HEK293 (cell line): Measurements from ENCODE around the gene PPP1R12C.
A peak's percentile ranks its signal among the peaks of the same experiment; 100 is the strongest.

Experiments
- MZF1 ChIP-seq: fragments of 450-650 bp; formaldehyde crosslinking; IDR thresholded peaks from 2 replicates; pipeline ENCODE4 v1.5.1; 2017; ENCODE audit warnings: missing biosample characterization, missing genetic modification characterization, borderline replicate concordance
- PRDM10 ChIP-seq: fragments of 450-650 bp; formaldehyde crosslinking; IDR thresholded peaks from 2 replicates; pipeline ENCODE4 v1.5.1; 2016; ENCODE audit warnings: missing biosample characterization, missing genetic modification characterization
- PRDM2 ChIP-seq: fragments of 450-650 bp; formaldehyde crosslinking; IDR thresholded peaks from 2 replicates; pipeline ENCODE4 v1.5.1; 2016; ENCODE audit warnings: missing biosample characterization, missing genetic modification characterization, borderline replicate concordance
- RBAK ChIP-seq: fragments of 450-650 bp; formaldehyde crosslinking; IDR thresholded peaks from 2 replicates; pipeline ENCODE4 v1.5.1; 2016; ENCODE audit warnings: missing biosample characterization, missing genetic modification characterization
- TCF7L2 ChIP-seq: IDR thresholded peaks from 2 replicates; pipeline ENCODE4 v1.6.1; 2011; ENCODE audit warnings: low read depth, mild to moderate bottlenecking, inconsistent platforms, low read length, moderate library complexity, borderline replicate concordance
- TRIM28 ChIP-seq: IDR thresholded peaks from 2 replicates; pipeline ENCODE4 v1.6.1; 2011; ENCODE audit warnings: low read length, control low read depth, borderline replicate concordance
- YY2 ChIP-seq: fragments of 450-650 bp; formaldehyde crosslinking; IDR thresholded peaks from 2 replicates; pipeline ENCODE4 v1.5.1; 2016; ENCODE audit warnings: missing biosample characterization, missing genetic modification characterization
- ZBTB10 ChIP-seq: fragments of 450-650 bp; formaldehyde crosslinking; IDR thresholded peaks from 2 replicates; pipeline ENCODE4 v1.5.1; 2016; ENCODE audit warnings: missing biosample characterization, missing genetic modification characterization
- ZBTB20 ChIP-seq: fragments of 450-650 bp; formaldehyde crosslinking; IDR thresholded peaks from 2 replicates; pipeline ENCODE4 v1.5.1; 2016; ENCODE audit warnings: missing biosample characterization, missing genetic modification characterization
- ZBTB8A ChIP-seq: fragments of 450-650 bp; formaldehyde crosslinking; IDR thresholded peaks from 2 replicates; pipeline ENCODE4 v1.5.1; 2016; ENCODE audit warnings: missing biosample characterization, missing genetic modification characterization
- ZFHX2 ChIP-seq: fragments of 450-650 bp; formaldehyde crosslinking; conservative IDR thresholded peaks from 2 replicates; pipeline ENCODE4 v1.5.1; 2016; ENCODE audit warnings: missing biosample characterization, missing genetic modification characterization
- ZFP3 ChIP-seq: fragments of 450-650 bp; formaldehyde crosslinking; IDR thresholded peaks from 2 replicates; pipeline ENCODE4 v1.5.1; 2016; ENCODE audit warnings: low read depth, missing biosample characterization, missing genetic modification characterization
- ZNF10 ChIP-seq: fragments of 450-650 bp; formaldehyde crosslinking; IDR thresholded peaks from 2 replicates; pipeline ENCODE4 v1.5.1; 2017; ENCODE audit warnings: missing biosample characterization, missing genetic modification characterization
- ZNF121 ChIP-seq: fragments of 450-650 bp; formaldehyde crosslinking; IDR thresholded peaks from 2 replicates; pipeline ENCODE4 v1.5.1; 2016; ENCODE audit warnings: missing biosample characterization, missing genetic modification characterization
- ZNF132 ChIP-seq: fragments of 450-650 bp; formaldehyde crosslinking; IDR thresholded peaks from 2 replicates; pipeline ENCODE4 v1.5.1; 2017; ENCODE audit warnings: missing biosample characterization, missing genetic modification characterization, borderline replicate concordance
- ZNF175 ChIP-seq: fragments of 450-650 bp; formaldehyde crosslinking; IDR thresholded peaks from 2 replicates; pipeline ENCODE4 v1.5.1; 2016; ENCODE audit warnings: missing biosample characterization, missing genetic modification characterization
- ZNF184 ChIP-seq: fragments of 450-650 bp; IDR thresholded peaks from 2 replicates; pipeline ENCODE4 v1.5.1; 2018; ENCODE audit warnings: missing biosample characterization, mild to moderate bottlenecking, missing genetic modification characterization
- ZNF341 ChIP-seq: fragments of 450-650 bp; formaldehyde crosslinking; IDR thresholded peaks from 2 replicates; pipeline ENCODE4; 2016; ENCODE audit warnings: low read depth, missing biosample characterization, missing genetic modification characterization
- ZNF423 ChIP-seq: fragments of 450-650 bp; formaldehyde crosslinking; IDR thresholded peaks from 2 replicates; pipeline ENCODE4 v1.5.1; 2016; ENCODE audit warnings: missing biosample characterization, missing genetic modification characterization
- ZNF473 ChIP-seq: fragments of 450-650 bp; formaldehyde crosslinking; IDR thresholded peaks from 2 replicates; pipeline ENCODE4 v1.5.1; 2017; ENCODE audit warnings: missing biosample characterization, missing genetic modification characterization
- ZNF48 ChIP-seq: fragments of 450-650 bp; formaldehyde crosslinking; IDR thresholded peaks from 2 replicates; pipeline ENCODE4 v1.5.1; 2016; ENCODE audit warnings: missing biosample characterization, missing genetic modification characterization
- ZNF501 ChIP-seq: fragments of 450-650 bp; formaldehyde crosslinking; IDR thresholded peaks from 2 replicates; pipeline ENCODE4 v1.5.1; 2016; ENCODE audit warnings: missing biosample characterization, missing genetic modification characterization
- ZNF580 ChIP-seq: fragments of 450-650 bp; formaldehyde crosslinking; IDR thresholded peaks from 2 replicates; pipeline ENCODE4 v1.5.1; 2016; ENCODE audit warnings: missing biosample characterization, missing genetic modification characterization
- ZNF585B ChIP-seq: fragments of 450-650 bp; formaldehyde crosslinking; IDR thresholded peaks from 2 replicates; pipeline ENCODE4 v1.5.1; 2016; ENCODE audit warnings: missing biosample characterization, missing genetic modification characterization
- ZNF610 ChIP-seq: fragments of 450-650 bp; formaldehyde crosslinking; IDR thresholded peaks from 2 replicates; pipeline ENCODE4 v1.5.1; 2016; ENCODE audit warnings: missing biosample characterization, missing genetic modification characterization, borderline replicate concordance
- ZNF629 ChIP-seq: fragments of 450-650 bp; formaldehyde crosslinking; IDR thresholded peaks from 2 replicates; pipeline ENCODE4 v1.5.1; 2017; ENCODE audit warnings: missing biosample characterization, missing genetic modification characterization
- ZNF654 ChIP-seq: fragments of 450-650 bp; formaldehyde crosslinking; IDR thresholded peaks from 2 replicates; pipeline ENCODE4 v1.5.1; 2016; ENCODE audit warnings: low read depth, missing biosample characterization, missing genetic modification characterization
- ZNF664 ChIP-seq: fragments of 450-650 bp; formaldehyde crosslinking; IDR thresholded peaks from 2 replicates; pipeline ENCODE4 v1.5.1; 2016; ENCODE audit warnings: missing biosample characterization, missing genetic modification characterization
- ZNF791 ChIP-seq: fragments of 450-650 bp; formaldehyde crosslinking; IDR thresholded peaks from 2 replicates; pipeline ENCODE4 v1.5.1; 2016; ENCODE audit warnings: missing biosample characterization, missing genetic modification characterization

The PPP1R12C gene

GRCh38 chr19:55117663-55118391 lies 390 bp upstream of the PPP1R12C start (continued):
- TF ChIP-seq RBAK (tag by site-specific recombination) (no peak), ZNF473 (tag by site-specific recombination) (no peak), ZNF132 (tag by site-specific recombination) (no peak), YY2 (peak; percentile 61), ZNF585B (tag by site-specific recombination) (no peak), ZNF175 (tag by site-specific recombination) (no peak), TRIM28 (no peak), ZFHX2 (tag by site-specific recombination) (peak; percentile 73), ZNF580 (tag by site-specific recombination) (no peak; the same call in 1 of the 2 replicates), ZNF654 (no peak), ZNF121 (tag by site-specific recombination) (no peak), PRDM10 (tag by site-specific recombination) (peak; percentile 83), TCF7L2 (no peak), ZNF184 (no peak), ZNF629 (tag by site-specific recombination) (peak; percentile 87), ZNF664 (tag by site-specific recombination) (no peak), ZNF48 (no peak), ZFP3 (no peak), ZBTB8A (tag by site-specific recombination) (peak; percentile 40), ZBTB10 (tag by site-specific recombination) (peak; percentile 95), ZNF501 (peak; percentile 84), ZBTB20 (tag by site-specific recombination) (peak; percentile 92), ZNF791 (no peak), ZNF341 (0 out of 2 replicates have a peak, but pooled peaks have one; percentile 24), ZNF423 (tag by site-specific recombination) (no peak), PRDM2 (tag by site-specific recombination) (no peak), ZNF10 (tag by site-specific recombination) (no peak; the same call in 1 of the 2 replicates), ZNF610 (peak; percentile 52; the same call in 1 of the 2 replicates), MZF1 (peak; percentile 90)
